NCI-H526 (cell line): ENCODE results near the gene ATF2.
A peak's percentile ranks its signal among the peaks of the same experiment; 100 is the strongest.

Experiments
- DNase-seq, 2 experiments: peaks; one replicate each; lab custom pipeline; 2025; lab: John Stamatoyannopoulos, UW

The ATF2 gene

GRCh38 chr2:175080479-175080878 is 87.5 kb downstream of the ATF2 start:
- DNase-seq: no peak

- DNase-seq: no peak
Measured at GRCh38 chr2:175076272-175076671, 91.7 kb downstream of the ATF2 start.

GRCh38 chr2:175074478-175074877 is 93.5 kb downstream of the ATF2 start:
- no peak for DNase-seq

- DNase-seq: no peak
Measured at GRCh38 chr2:175068534-175068933, 99.5 kb downstream of the ATF2 start.

GRCh38 chr2:175066411-175066810 is 101.6 kb downstream of the ATF2 start:
- DNase-seq: no peak

GRCh38 chr2:175064797-175065196 is 103.2 kb downstream of the ATF2 start:
- DNase-seq: no peak

GRCh38 chr2:175063741-175064140 is 104.3 kb downstream of the ATF2 start:
- DNase-seq: no peak

- peak in 1 of 2 experiments; percentile 8 for DNase-seq
Measured at GRCh38 chr2:175062787-175063585, 105.0 kb downstream of the ATF2 start.

GRCh38 chr2:175057078-175057685 is 110.8 kb downstream of the ATF2 start:
- no peak for DNase-seq

- DNase-seq: no peak
Measured at GRCh38 chr2:175055993-175056392, 112.0 kb downstream of the ATF2 start.

GRCh38 chr2:175054340-175054739 is 113.7 kb downstream of the ATF2 start:
- no peak for DNase-seq

- no peak for DNase-seq
Measured at GRCh38 chr2:175049661-175050060, 118.3 kb downstream of the ATF2 start.

- DNase-seq: no peak
Measured at GRCh38 chr2:175048275-175048674, 119.7 kb downstream of the ATF2 start.

GRCh38 chr2:175039490-175039889 is 128.5 kb downstream of the ATF2 start:
- DNase-seq: no peak

GRCh38 chr2:175039031-175039430 is 129.0 kb downstream of the ATF2 start:
- no peak for DNase-seq

GRCh38 chr2:175037941-175038340 is 130.1 kb downstream of the ATF2 start:
- DNase-seq: no peak

- DNase-seq: peak in 1 of 2 experiments; percentile 40
Measured at GRCh38 chr2:175036582-175037018, 131.4 kb downstream of the ATF2 start.

- no peak for DNase-seq
Measured at GRCh38 chr2:175035806-175036205, 132.2 kb downstream of the ATF2 start.

GRCh38 chr2:175034716-175035115 is 133.3 kb downstream of the ATF2 start:
- no peak for DNase-seq

GRCh38 chr2:175030380-175031271 is 137.4 kb downstream of the ATF2 start:
- DNase-seq: peak; percentile 33 to 71

GRCh38 chr2:175027755-175028154 is 140.2 kb downstream of the ATF2 start:
- no peak for DNase-seq

- DNase-seq: no peak
Measured at GRCh38 chr2:175026385-175026784, 141.6 kb downstream of the ATF2 start.

- no peak for DNase-seq
Measured at GRCh38 chr2:175025946-175026345, 142.1 kb downstream of the ATF2 start.
